GM23338 (cell line): Measurements from ENCODE around the gene POLK. TPM values are rescaled to one million over a fixed set of nuclear protein-coding genes. Genes with fewer than 3 reads are reported as not detected.

ENCODE experiments used
- ATAC-seq: fragments of 200-7000 bp; cut with Tn5 transposase; 3 replicates; pipeline ENCODE4 v1.9.1; 2020
- DNase-seq: peaks from one replicate; pipeline ENCODE4 v3.0.0-alpha.2; 2015; ENCODE audit warnings: low spot score
- H2AFZ ChIP-seq: fragments of 200-600 bp; sonication (generic); 2 replicates; pipeline ENCODE4 v1.8.0; 2016; ENCODE audit warnings: antibody characterized with exemption, mild to moderate bottlenecking, moderate library complexity
- H3F3A ChIP-seq: fragments of 200-600 bp; sonication (generic); replicated peaks from 2 replicates; pipeline ENCODE4 v1.8.0; 2017; ENCODE audit warnings: antibody characterized with exemption, mixed run types, low read depth
- H3K27ac ChIP-seq: fragments of 200-600 bp; sonication (generic); 2 replicates; pipeline ENCODE4 v1.6.1; 2016; ENCODE audit warnings: low read depth
- H3K27me3 ChIP-seq: fragments of 200-600 bp; sonication (generic); 2 replicates; pipeline ENCODE4 v1.8.0; 2016; ENCODE audit warnings: mild to moderate bottlenecking, mixed run types, moderate library complexity; ENCODE audit not compliant: insufficient read depth
- H3K36me3 ChIP-seq: fragments of 200-600 bp; sonication (generic); 2 replicates; pipeline ENCODE4 v1.8.0; 2016; ENCODE audit warnings: mild to moderate bottlenecking; ENCODE audit not compliant: insufficient read depth
- H3K4me1 ChIP-seq: fragments of 200-600 bp; sonication (generic); 2 replicates; pipeline ENCODE4 v1.8.0; 2016; ENCODE audit warnings: mild to moderate bottlenecking, moderate library complexity; ENCODE audit not compliant: insufficient read depth
- H3K4me2 ChIP-seq: fragments of 200-600 bp; sonication (generic); 2 replicates; pipeline ENCODE4 v1.7.1; 2017; ENCODE audit warnings: mixed run types
- H3K4me3 ChIP-seq: fragments of 200-600 bp; sonication (generic); 2 replicates; pipeline ENCODE4 v1.6.1; 2016; ENCODE audit warnings: mixed run types
- H3K79me2 ChIP-seq: fragments of 200-600 bp; sonication (generic); replicated peaks from 2 replicates; pipeline ENCODE4 v1.8.0; 2017; ENCODE audit warnings: mild to moderate bottlenecking; ENCODE audit not compliant: insufficient read depth
- H3K9me2 ChIP-seq: fragments of 200-600 bp; sonication (generic); 2 replicates; pipeline ENCODE4 v1.8.0; 2017; ENCODE audit not compliant: insufficient read depth
- H4K20me1 ChIP-seq: fragments of 200-600 bp; sonication (generic); replicated peaks from 2 replicates; pipeline ENCODE4 v1.8.0; 2017; ENCODE audit warnings: mild to moderate bottlenecking; ENCODE audit not compliant: insufficient read depth
- H3K27ac Mint-ChIP-seq: 2 replicates; pipeline ENCODE4 v1.8.0; 2020; ENCODE audit warnings: inconsistent platforms, mild to moderate bottlenecking, moderate library complexity, mixed read lengths
- H3K27me3 Mint-ChIP-seq: 3 replicates; pipeline ENCODE4 v1.8.0; 2022; ENCODE audit warnings: low read depth, mild to moderate bottlenecking, moderate library complexity, mixed read lengths, inconsistent platforms; ENCODE audit not compliant: insufficient read depth, poor library complexity
- H3K36me3 Mint-ChIP-seq: 3 replicates; pipeline ENCODE4 v1.8.0; 2021; ENCODE audit warnings: low read depth, mild to moderate bottlenecking, inconsistent platforms, moderate library complexity, mixed read lengths
- H3K4me1 Mint-ChIP-seq: 3 replicates; pipeline ENCODE4 v1.8.0; 2020; ENCODE audit warnings: mild to moderate bottlenecking, inconsistent platforms, mixed read lengths
- H3K4me3 Mint-ChIP-seq: 3 replicates; pipeline ENCODE4 v1.8.0; 2021; ENCODE audit warnings: moderate library complexity, mild to moderate bottlenecking, inconsistent platforms, mixed read lengths
- H3K9me3 Mint-ChIP-seq: 3 replicates; pipeline ENCODE4 v1.8.0; 2020; ENCODE audit warnings: moderate library complexity, mild to moderate bottlenecking, inconsistent platforms, mixed read lengths
- CREB1 ChIP-seq: fragments of 250-450 bp; sonication (Bioruptor Pico); IDR thresholded peaks from 2 replicates; pipeline ENCODE4 v1.5.0; 2020; ENCODE audit warnings: low read depth, mild to moderate bottlenecking, moderate library complexity
- EZH2 ChIP-seq: fragments of 200-600 bp; sonication (generic); IDR thresholded peaks from one replicate; pipeline ENCODE4 v1.8.0; 2017; ENCODE audit warnings: antibody characterized with exemption, mild to moderate bottlenecking, low read depth; ENCODE audit not compliant: unreplicated experiment
- NANOG ChIP-seq: IDR thresholded peaks from 2 replicates; pipeline ENCODE4 v1.6.1; 2016; ENCODE audit warnings: antibody characterized with exemption, borderline replicate concordance
- POLR2AphosphoS5 ChIP-seq: IDR thresholded peaks from 2 replicates; pipeline ENCODE4 v1.6.1; 2016; ENCODE audit warnings: antibody characterized with exemption, low read depth
- STAT1 ChIP-seq: IDR thresholded peaks from one replicate; pipeline ENCODE4 v1.6.1; 2016; ENCODE audit warnings: antibody characterized with exemption; ENCODE audit not compliant: unreplicated experiment
- ZNF114 ChIP-seq: fragments of 250-450 bp; sonication (Bioruptor Pico); IDR thresholded peaks from 2 replicates; pipeline ENCODE4 v1.5.0; 2020; ENCODE audit warnings: mild to moderate bottlenecking, moderate library complexity
- ZNF331 ChIP-seq: fragments of 250-450 bp; sonication (Bioruptor Pico); IDR thresholded peaks from 2 replicates; pipeline ENCODE4 v1.5.0; 2020; ENCODE audit warnings: low read depth, mild to moderate bottlenecking, moderate library complexity
- polyA plus RNA-seq: library from polyadenylated mRNA; unstranded; fragments of >200 nt; fragmentation: Nextera tagmentation; extraction: Ambion mirVana; gene quantifications from 2 replicates; pipeline ENCODE4 v1.2.1, GENCODE V29; 2016
- total RNA-seq: library from RNA; depleted of rRNA; stranded (reverse); fragments of >200 nt; shearing (Covaris generic); gene quantifications from 2 replicates; pipeline ENCODE4 v1.2.3, GENCODE V29; 2014
- TF ChIP-seq, protein P1 (sequence below): IDR thresholded peaks from one replicate; pipeline ENCODE4 v1.6.1; 2018; ENCODE audit warnings: antibody characterized with exemption; ENCODE audit not compliant: unreplicated experiment
- TF ChIP-seq, protein P2 (sequence below): fragments of 250-450 bp; sonication (Bioruptor Pico); IDR thresholded peaks from 2 replicates; pipeline ENCODE4 v1.5.0; 2020; ENCODE audit warnings: mild to moderate bottlenecking, moderate library complexity

Gene POLK
- total and polyA plus RNA-seq, 2 experiments from 2014 or later, result 6.3 to 14.5 TPM

DNA sequence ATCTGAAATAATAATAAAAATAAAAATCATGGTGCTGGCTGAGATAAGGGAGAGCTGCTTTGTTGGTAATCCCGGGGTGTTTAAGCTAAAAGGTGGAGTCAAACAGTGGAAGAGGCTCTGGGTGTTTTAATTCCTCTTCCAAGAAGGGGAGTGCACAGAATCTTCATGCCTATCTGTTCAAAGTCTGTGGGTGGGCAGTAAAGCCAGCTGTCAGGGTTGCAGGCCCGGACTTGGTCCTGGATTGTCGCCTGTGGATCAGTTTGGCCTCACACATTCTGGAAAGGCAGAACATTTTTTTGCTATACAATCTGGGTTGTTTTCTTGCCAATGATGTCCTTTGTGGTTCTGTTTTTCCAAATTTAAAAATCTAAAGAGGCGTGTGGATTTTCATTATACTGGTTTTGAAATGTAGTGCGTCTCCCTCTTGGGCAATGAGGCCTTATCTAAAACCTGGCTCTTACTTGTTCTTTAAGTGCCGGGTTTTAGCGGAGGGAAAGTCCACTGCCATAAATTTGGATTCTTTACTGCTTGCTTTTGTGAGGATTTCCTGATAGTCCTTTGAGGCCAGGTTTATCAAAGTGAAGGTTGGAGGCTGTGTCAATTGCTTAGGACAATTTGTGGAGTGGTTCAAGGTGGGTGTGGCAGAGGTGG lies 105.4 kb downstream of the POLK start:
- Histone ChIP-seq H3K4me2 (no peak overlapping the region), H2AFZ (peak overlapping the region; percentile 19; the same call in 1 of the 2 replicates), H3K4me1 (peaks cover 7% of the 10 kb centered on the region), H4K20me1 (no peaks in the 10 kb centered on the region), H3K27ac (no peak overlapping the region), H3F3A (no peaks in the 10 kb centered on the region), H3K4me3 (no peak overlapping the region), H3K9me2 (0 out of 2 replicates have a peak, but pooled peaks cover 6% of the 10 kb centered on the region), H3K36me3 (no peaks in the 10 kb centered on the region), H3K27me3 (no peaks in the 10 kb centered on the region), H3K79me2 (no peaks in the 10 kb centered on the region)
- no peaks in the 10 kb centered on the region for H3K36me3 Mint-ChIP-seq
- no peak overlapping the region for H3K4me3 Mint-ChIP-seq
- TF ChIP-seq STAT1 (no peak), EZH2 (no peak), CREB1 (CRISPR knock-in tag) (no peak)
- TF ChIP-seq, protein P1, sequence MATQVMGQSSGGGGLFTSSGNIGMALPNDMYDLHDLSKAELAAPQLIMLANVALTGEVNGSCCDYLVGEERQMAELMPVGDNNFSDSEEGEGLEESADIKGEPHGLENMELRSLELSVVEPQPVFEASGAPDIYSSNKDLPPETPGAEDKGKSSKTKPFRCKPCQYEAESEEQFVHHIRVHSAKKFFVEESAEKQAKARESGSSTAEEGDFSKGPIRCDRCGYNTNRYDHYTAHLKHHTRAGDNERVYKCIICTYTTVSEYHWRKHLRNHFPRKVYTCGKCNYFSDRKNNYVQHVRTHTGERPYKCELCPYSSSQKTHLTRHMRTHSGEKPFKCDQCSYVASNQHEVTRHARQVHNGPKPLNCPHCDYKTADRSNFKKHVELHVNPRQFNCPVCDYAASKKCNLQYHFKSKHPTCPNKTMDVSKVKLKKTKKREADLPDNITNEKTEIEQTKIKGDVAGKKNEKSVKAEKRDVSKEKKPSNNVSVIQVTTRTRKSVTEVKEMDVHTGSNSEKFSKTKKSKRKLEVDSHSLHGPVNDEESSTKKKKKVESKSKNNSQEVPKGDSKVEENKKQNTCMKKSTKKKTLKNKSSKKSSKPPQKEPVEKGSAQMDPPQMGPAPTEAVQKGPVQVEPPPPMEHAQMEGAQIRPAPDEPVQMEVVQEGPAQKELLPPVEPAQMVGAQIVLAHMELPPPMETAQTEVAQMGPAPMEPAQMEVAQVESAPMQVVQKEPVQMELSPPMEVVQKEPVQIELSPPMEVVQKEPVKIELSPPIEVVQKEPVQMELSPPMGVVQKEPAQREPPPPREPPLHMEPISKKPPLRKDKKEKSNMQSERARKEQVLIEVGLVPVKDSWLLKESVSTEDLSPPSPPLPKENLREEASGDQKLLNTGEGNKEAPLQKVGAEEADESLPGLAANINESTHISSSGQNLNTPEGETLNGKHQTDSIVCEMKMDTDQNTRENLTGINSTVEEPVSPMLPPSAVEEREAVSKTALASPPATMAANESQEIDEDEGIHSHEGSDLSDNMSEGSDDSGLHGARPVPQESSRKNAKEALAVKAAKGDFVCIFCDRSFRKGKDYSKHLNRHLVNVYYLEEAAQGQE, result no peak
- DNase-seq (no peak), ATAC-seq (no peak)
- H3K9me3 Mint-ChIP-seq, result no peaks in the 10 kb centered on the region
- peaks cover 9% of the 10 kb centered on the region; the same call in 2 of the 3 replicates for H3K4me1 Mint-ChIP-seq
- H3K27ac Mint-ChIP-seq, result no peak overlapping the region
- peaks cover 1% of the 10 kb centered on the region for H3K27me3 Mint-ChIP-seq

DNA sequence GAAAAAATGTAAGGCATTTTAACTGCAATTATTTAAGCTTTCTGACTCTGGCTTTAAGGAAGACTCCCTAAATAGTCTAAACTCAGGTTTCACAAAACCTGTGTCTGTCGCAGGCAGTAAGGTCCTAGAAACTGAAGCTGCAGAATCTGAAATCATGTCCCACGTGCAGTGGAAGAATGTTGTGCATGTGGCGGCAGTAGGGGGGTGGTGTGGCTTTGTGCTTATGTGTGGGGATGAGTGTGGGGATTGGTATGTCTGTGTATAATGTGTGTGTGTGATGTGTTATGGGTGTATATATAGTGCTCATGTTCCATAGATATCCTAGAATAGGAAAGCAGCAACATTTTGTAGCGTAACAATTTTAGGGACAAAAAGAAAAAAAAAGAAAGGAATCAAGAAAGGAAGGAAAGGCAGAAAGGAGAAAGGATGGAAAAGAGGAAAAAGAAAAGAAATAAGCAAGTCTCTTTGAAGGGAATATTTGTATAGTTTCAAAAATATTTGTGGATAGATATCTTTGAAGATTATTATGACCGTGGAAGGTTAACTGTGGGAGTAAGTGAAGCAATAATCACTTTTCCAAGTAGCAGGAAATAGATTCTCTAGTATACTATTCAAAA lies 106.2 kb downstream of the POLK start:
- no peak overlapping the region for H2AFZ ChIP-seq
- H3K27me3 ChIP-seq, result no peaks in the 10 kb centered on the region
- 0 out of 2 replicates have a peak, but pooled peaks cover 6% of the 10 kb centered on the region for H3K9me2 ChIP-seq
- no peak overlapping the region for H3K4me2 ChIP-seq
- H3K4me3 ChIP-seq, result no peak overlapping the region
- no peaks in the 10 kb centered on the region for H4K20me1 ChIP-seq
- DNase-seq, result no peak
- peaks cover 3% of the 10 kb centered on the region for H3K27me3 Mint-ChIP-seq
- H3K27ac ChIP-seq, result no peak overlapping the region
- H3F3A ChIP-seq, result no peaks in the 10 kb centered on the region
- no peaks in the 10 kb centered on the region for H3K36me3 ChIP-seq
- peaks cover 7% of the 10 kb centered on the region for H3K4me1 ChIP-seq
- H3K27ac Mint-ChIP-seq, result no peak overlapping the region
- no peak overlapping the region for H3K4me3 Mint-ChIP-seq
- H3K9me3 Mint-ChIP-seq, result no peaks in the 10 kb centered on the region
- peaks cover 9% of the 10 kb centered on the region; the same call in 2 of the 3 replicates for H3K4me1 Mint-ChIP-seq
- no peaks in the 10 kb centered on the region for H3K36me3 Mint-ChIP-seq
- H3K79me2 ChIP-seq, result no peaks in the 10 kb centered on the region
- no peak for ATAC-seq
- TF ChIP-seq STAT1 (no peak), ZNF331 (CRISPR knock-in tag) (no peak), CREB1 (CRISPR knock-in tag) (no peak), ZNF114 (CRISPR knock-in tag) (no peak), NANOG (no peak), POLR2AphosphoS5 (no peak)
- TF ChIP-seq, protein P2, sequence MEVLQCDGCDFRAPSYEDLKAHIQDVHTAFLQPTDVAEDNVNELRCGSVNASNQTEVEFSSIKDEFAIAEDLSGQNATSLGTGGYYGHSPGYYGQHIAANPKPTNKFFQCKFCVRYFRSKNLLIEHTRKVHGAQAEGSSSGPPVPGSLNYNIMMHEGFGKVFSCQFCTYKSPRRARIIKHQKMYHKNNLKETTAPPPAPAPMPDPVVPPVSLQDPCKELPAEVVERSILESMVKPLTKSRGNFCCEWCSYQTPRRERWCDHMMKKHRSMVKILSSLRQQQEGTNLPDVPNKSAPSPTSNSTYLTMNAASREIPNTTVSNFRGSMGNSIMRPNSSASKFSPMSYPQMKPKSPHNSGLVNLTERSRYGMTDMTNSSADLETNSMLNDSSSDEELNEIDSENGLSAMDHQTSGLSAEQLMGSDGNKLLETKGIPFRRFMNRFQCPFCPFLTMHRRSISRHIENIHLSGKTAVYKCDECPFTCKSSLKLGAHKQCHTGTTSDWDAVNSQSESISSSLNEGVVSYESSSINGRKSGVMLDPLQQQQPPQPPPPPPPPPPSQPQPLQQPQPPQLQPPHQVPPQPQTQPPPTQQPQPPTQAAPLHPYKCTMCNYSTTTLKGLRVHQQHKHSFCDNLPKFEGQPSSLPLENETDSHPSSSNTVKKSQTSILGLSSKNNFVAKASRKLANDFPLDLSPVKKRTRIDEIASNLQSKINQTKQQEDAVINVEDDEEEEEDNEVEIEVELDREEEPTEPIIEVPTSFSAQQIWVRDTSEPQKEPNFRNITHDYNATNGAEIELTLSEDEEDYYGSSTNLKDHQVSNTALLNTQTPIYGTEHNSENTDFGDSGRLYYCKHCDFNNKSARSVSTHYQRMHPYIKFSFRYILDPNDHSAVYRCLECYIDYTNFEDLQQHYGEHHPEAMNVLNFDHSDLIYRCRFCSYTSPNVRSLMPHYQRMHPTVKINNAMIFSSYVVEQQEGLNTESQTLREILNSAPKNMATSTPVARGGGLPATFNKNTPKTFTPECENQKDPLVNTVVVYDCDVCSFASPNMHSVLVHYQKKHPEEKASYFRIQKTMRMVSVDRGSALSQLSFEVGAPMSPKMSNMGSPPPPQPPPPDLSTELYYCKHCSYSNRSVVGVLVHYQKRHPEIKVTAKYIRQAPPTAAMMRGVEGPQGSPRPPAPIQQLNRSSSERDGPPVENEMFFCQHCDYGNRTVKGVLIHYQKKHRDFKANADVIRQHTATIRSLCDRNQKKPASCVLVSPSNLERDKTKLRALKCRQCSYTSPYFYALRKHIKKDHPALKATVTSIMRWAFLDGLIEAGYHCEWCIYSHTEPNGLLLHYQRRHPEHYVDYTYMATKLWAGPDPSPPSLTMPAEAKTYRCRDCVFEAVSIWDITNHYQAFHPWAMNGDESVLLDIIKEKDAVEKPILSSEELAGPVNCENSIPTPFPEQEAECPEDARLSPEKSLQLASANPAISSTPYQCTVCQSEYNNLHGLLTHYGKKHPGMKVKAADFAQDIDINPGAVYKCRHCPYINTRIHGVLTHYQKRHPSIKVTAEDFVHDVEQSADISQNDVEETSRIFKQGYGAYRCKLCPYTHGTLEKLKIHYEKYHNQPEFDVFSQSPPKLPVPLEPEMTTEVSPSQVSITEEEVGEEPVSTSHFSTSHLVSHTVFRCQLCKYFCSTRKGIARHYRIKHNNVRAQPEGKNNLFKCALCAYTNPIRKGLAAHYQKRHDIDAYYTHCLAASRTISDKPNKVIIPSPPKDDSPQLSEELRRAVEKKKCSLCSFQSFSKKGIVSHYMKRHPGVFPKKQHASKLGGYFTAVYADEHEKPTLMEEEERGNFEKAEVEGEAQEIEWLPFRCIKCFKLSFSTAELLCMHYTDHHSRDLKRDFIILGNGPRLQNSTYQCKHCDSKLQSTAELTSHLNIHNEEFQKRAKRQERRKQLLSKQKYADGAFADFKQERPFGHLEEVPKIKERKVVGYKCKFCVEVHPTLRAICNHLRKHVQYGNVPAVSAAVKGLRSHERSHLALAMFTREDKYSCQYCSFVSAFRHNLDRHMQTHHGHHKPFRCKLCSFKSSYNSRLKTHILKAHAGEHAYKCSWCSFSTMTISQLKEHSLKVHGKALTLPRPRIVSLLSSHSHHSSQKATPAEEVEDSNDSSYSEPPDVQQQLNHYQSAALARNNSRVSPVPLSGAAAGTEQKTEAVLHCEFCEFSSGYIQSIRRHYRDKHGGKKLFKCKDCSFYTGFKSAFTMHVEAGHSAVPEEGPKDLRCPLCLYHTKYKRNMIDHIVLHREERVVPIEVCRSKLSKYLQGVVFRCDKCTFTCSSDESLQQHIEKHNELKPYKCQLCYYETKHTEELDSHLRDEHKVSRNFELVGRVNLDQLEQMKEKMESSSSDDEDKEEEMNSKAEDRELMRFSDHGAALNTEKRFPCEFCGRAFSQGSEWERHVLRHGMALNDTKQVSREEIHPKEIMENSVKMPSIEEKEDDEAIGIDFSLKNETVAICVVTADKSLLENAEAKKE (CRISPR knock-in tag), result no peak
